ENCODE measurements around the gene ACSF2.

ACSF2 gene

GRCh38 chr17:50437409-50437808 is 11.4 kb downstream of the ACSF2 start:
- DNase-seq (ENCODE audit: extremely low read depth in 1 of 2, low read depth in 1 of 2), result no peak

GRCh38 chr17:50439008-50439407 is 13.0 kb downstream of the ACSF2 start:
- no peak for DNase-seq (ENCODE audit: extremely low read depth in 1 of 2, low read depth in 1 of 2)

GRCh38 chr17:50440172-50440837 is 14.3 kb downstream of the ACSF2 start:
- no peak for DNase-seq (ENCODE audit: extremely low read depth in 1 of 2, low read depth in 1 of 2)

- DNase-seq (ENCODE audit: extremely low read depth in 1 of 2, low read depth in 1 of 2), result no peak
These were observed 15.1 kb downstream of the ACSF2 start for GRCh38 chr17:50440838-50441829.

GRCh38 chr17:50443505-50443974 is 17.5 kb downstream of the ACSF2 start:
- DNase-seq (ENCODE audit: extremely low read depth in 1 of 2, low read depth in 1 of 2), result no peak

GRCh38 chr17:50444841-50445715 is 19.1 kb downstream of the ACSF2 start:
- no peak for DNase-seq (ENCODE audit: extremely low read depth in 1 of 2, low read depth in 1 of 2)

GRCh38 chr17:50445730-50446325 is 19.8 kb downstream of the ACSF2 start:
- no peak for DNase-seq (ENCODE audit: extremely low read depth in 1 of 2, low read depth in 1 of 2)

GRCh38 chr17:50447870-50448595 is 22.0 kb downstream of the ACSF2 start:
- DNase-seq (ENCODE audit: extremely low read depth in 1 of 2, low read depth in 1 of 2), result no peak

- no peak for DNase-seq (ENCODE audit: extremely low read depth in 1 of 2, low read depth in 1 of 2)
These were observed 22.6 kb downstream of the ACSF2 start for GRCh38 chr17:50448643-50449042.

GRCh38 chr17:50451943-50452629 is 26.1 kb downstream of the ACSF2 start:
- DNase-seq (ENCODE audit: extremely low read depth in 1 of 2, low read depth in 1 of 2), result no peak

- DNase-seq (ENCODE audit: extremely low read depth in 1 of 2, low read depth in 1 of 2), result no peak
These were observed 26.7 kb downstream of the ACSF2 start for GRCh38 chr17:50452630-50453300.

- no peak for DNase-seq (ENCODE audit: extremely low read depth in 1 of 2, low read depth in 1 of 2)
These were observed 27.9 kb downstream of the ACSF2 start for GRCh38 chr17:50453901-50454300.

- DNase-seq (ENCODE audit: extremely low read depth in 1 of 2, low read depth in 1 of 2), result no peak
These were observed 31.6 kb downstream of the ACSF2 start for GRCh38 chr17:50457621-50458020.

- no peak for DNase-seq (ENCODE audit: extremely low read depth in 1 of 2, low read depth in 1 of 2)
These were observed 32.3 kb downstream of the ACSF2 start for GRCh38 chr17:50458270-50458669.

GRCh38 chr17:50458701-50459676 is 33.0 kb downstream of the ACSF2 start:
- no peak for DNase-seq (ENCODE audit: extremely low read depth in 1 of 2, low read depth in 1 of 2)

GRCh38 chr17:50459756-50460155 is 33.7 kb downstream of the ACSF2 start:
- no peak for DNase-seq (ENCODE audit: extremely low read depth in 1 of 2, low read depth in 1 of 2)

- no peak for DNase-seq (ENCODE audit: extremely low read depth in 1 of 2, low read depth in 1 of 2)
These were observed 35.0 kb downstream of the ACSF2 start for GRCh38 chr17:50460831-50461526.

Data from stimulated activated CD8-positive, alpha-beta memory T cell treated with anti-CD3 and anti-CD28 coated beads, Interleukin-7, amount 100 ng/mL, for 48 hours (primary cell).